ENCODE results near the gene TINCR.
"Not testable (repeated sequence)": the region's sequence is repeated elsewhere in the genome, so short reads cannot be mapped to it uniquely, and the experiment has no call there.

Gene TINCR

GRCh38 chr19:5563935-5564612 lies 3.7 kb downstream of the TINCR start:
- intact Hi-C loops (cut with DNase I) = no loop called here
- DNase-seq = no peak

- intact Hi-C loops (cut with DNase I) = no loop called here
- no peak for DNase-seq
Observed at GRCh38 chr19:5563008-5563431, 4.7 kb downstream of the TINCR start.

- no peak for DNase-seq
- intact Hi-C loops (cut with DNase I) = no loop called here
Observed at GRCh38 chr19:5562280-5562679, 5.5 kb downstream of the TINCR start.

GRCh38 chr19:5561559-5561958 lies 6.2 kb downstream of the TINCR start:
- no peak for DNase-seq
- intact Hi-C loops (cut with DNase I) = no loop called here

- intact Hi-C loops (cut with DNase I) = no loop called here
Observed at GRCh38 chr19:5560156-5560555, 7.6 kb downstream of the TINCR start.

GRCh38 chr19:5559804-5560133 lies 8.0 kb downstream of the TINCR start:
- DNase-seq = no peak
- intact Hi-C loops (cut with DNase I) = no loop called here

More at GRCh38 chr19:5560156-5560555, 7.6 kb downstream of the TINCR start:
- no peak for DNase-seq

GRCh38 chr19:5558101-5558621 lies 9.6 kb downstream of the TINCR start:
- DNase-seq = no peak
- intact Hi-C loops (cut with DNase I) = no loop called here

- DNase-seq = no peak
Observed at GRCh38 chr19:5557691-5558090, 10.1 kb downstream of the TINCR start.

GRCh38 chr19:5554828-5555227 lies 12.9 kb downstream of the TINCR start:
- DNase-seq = no peak
- intact Hi-C loops (cut with DNase I) = no loop called here

More at GRCh38 chr19:5557691-5558090, 10.1 kb downstream of the TINCR start:
- intact Hi-C loops (cut with DNase I) = no loop called here

- no peak for DNase-seq
- intact Hi-C loops (cut with DNase I) = no loop called here
Observed at GRCh38 chr19:5553892-5554291, 13.9 kb downstream of the TINCR start.

GRCh38 chr19:5547881-5548280 lies 19.9 kb downstream of the TINCR start:
- intact Hi-C loops (cut with DNase I) = no loop called here
- DNase-seq = peak in 1 of 42 donors; percentile 13

GRCh38 chr19:5545984-5546383 lies 21.8 kb downstream of the TINCR start:
- intact Hi-C loops (cut with DNase I) = no loop called here

GRCh38 chr19:5545051-5545450 lies 22.7 kb downstream of the TINCR start:
- intact Hi-C loops (cut with DNase I) = no loop called here
- DNase-seq = no peak

More at GRCh38 chr19:5545984-5546383, 21.8 kb downstream of the TINCR start:
- no peak for DNase-seq

GRCh38 chr19:5542665-5543064 lies 25.1 kb downstream of the TINCR start:
- no peak for DNase-seq
- intact Hi-C loops (cut with DNase I) = no loop called here

- DNase-seq = no peak
- intact Hi-C loops (cut with DNase I) = no loop called here
Observed at GRCh38 chr19:5541456-5541855, 26.3 kb downstream of the TINCR start.

- intact Hi-C loops (cut with DNase I) = no loop called here
- no peak for DNase-seq
Observed at GRCh38 chr19:5540208-5540607, 27.5 kb downstream of the TINCR start.

- intact Hi-C loops (cut with DNase I) = no loop called here
- DNase-seq = no peak
Observed at GRCh38 chr19:5537870-5538269, 29.9 kb downstream of the TINCR start.

- peak; percentile 34 to 88 (median 68) for DNase-seq
- intact Hi-C loops (cut with DNase I) = not testable (repeated sequence)
Observed at GRCh38 chr19:5536982-5537579, 30.7 kb downstream of the TINCR start.

- intact Hi-C loops (cut with DNase I) = no loop called here
- DNase-seq = peak in 40 of 42 donors; percentile 12 to 78 (median 54)
Observed at GRCh38 chr19:5536337-5536894, 31.3 kb downstream of the TINCR start.

- no peak for DNase-seq
- intact Hi-C loops (cut with DNase I) = no loop called here
Observed at GRCh38 chr19:5534787-5535586, 32.8 kb downstream of the TINCR start.
